Colonic mucosa (tissue), 4 donors: Measurements from ENCODE around the gene C4A. TPM values are rescaled to one million over a fixed set of nuclear protein-coding genes. Genes with fewer than 3 reads are reported as not detected.

ENCODE experiments used
- DNase-seq: peaks from one replicate; pipeline ENCODE4 v3.0.0-alpha.2; 2020
- H3K27ac ChIP-seq: fragments of 200-600 bp; one replicate; pipeline ENCODE4 v1.8.0; 2021
- H3K27me3 ChIP-seq: fragments of 200-600 bp; one replicate; pipeline ENCODE4 v1.8.0; 2021
- H3K36me3 ChIP-seq: fragments of 200-600 bp; one replicate; pipeline ENCODE4 v1.8.0; 2021
- H3K4me1 ChIP-seq: fragments of 200-600 bp; one replicate; pipeline ENCODE4 v1.8.0; 2021; ENCODE audit warnings: mild to moderate bottlenecking
- H3K4me3 ChIP-seq: fragments of 200-600 bp; one replicate; pipeline ENCODE4 v1.8.0; 2021
- H3K9ac ChIP-seq, 2 donors: one replicate each; pipeline ENCODE4 v1.7.0; 2013; ENCODE audit warnings: control low read depth in 2 of 2, low read depth in 2 of 2, low read length in 2 of 2
- H3K9me3 ChIP-seq: fragments of 200-600 bp; one replicate; pipeline ENCODE4 v1.8.0; 2021
- intact Hi-C: fragments of 100-400 bp; cut with DNase I; formaldehyde crosslinking; loops from one replicate; pipeline ENCODE4 v1.14.1; 2022
- total RNA-seq, 2 donors: library from RNA; stranded (reverse); fragmentation: NEBNext Ultra II Directional in 1 of 2; extraction: Animal tissue kit (Norgen Biotek cat#: 25700) in 1 of 2; gene quantifications; one replicate each; pipeline ENCODE4 v1.2.1, GENCODE V29; 2021
- TF ChIP-seq, protein P1 (sequence below): fragments of 200-600 bp; IDR thresholded peaks from one replicate; pipeline ENCODE4 v1.8.0; 2022; ENCODE audit warnings: antibody characterized with exemption, mild to moderate bottlenecking
- donor health status: healthy.
- donor health status: DM: no; HTN: no; CAD: no.
- donor health status: DM: no; HTN: no; CAD: no.

C4A gene
- total RNA-seq, 2 donors from 2014 or later, result 15.9 to 23.4 TPM

DNA sequence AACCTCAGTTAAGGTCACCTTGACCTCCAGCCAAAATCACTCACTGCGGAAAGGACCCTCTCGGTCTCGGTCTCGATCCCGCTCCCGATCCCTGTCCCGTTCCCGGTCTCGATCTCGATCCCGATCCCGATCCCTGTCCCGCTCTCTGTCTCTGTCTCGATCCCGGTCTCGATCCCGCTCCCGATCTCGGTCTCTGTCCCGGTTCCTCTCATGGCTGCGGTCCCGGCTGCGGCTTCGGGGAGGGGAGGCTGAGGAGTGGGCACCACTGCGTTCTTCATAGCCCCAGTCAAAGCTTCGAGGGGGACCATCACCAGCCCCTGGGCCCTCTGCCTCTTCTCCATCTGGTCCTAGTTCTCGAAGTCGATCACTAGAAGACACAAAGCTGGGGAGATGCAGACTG is 27.3 kb upstream of the C4A start:
- no peaks in the 10 kb centered on the region for H3K27me3 ChIP-seq
- no peaks in the 10 kb centered on the region for H3K9me3 ChIP-seq
- peaks cover 6% of the 10 kb centered on the region for H3K4me1 ChIP-seq
- H3K4me3 ChIP-seq, result no peak overlapping the region
- no peak overlapping the region for H3K27ac ChIP-seq
- peaks cover 11% of the 10 kb centered on the region for H3K36me3 ChIP-seq
- DNase-seq, result no peak
- no peak overlapping the region for H3K9ac ChIP-seq
- intact Hi-C loops, result loop anchor here (5.0 to 10.0 kb wide), 3 partner anchors 52 to 280 kb away; partner anchors contain the start of genes SAPCD1 and ZBTB12
- TF ChIP-seq, protein P1, sequence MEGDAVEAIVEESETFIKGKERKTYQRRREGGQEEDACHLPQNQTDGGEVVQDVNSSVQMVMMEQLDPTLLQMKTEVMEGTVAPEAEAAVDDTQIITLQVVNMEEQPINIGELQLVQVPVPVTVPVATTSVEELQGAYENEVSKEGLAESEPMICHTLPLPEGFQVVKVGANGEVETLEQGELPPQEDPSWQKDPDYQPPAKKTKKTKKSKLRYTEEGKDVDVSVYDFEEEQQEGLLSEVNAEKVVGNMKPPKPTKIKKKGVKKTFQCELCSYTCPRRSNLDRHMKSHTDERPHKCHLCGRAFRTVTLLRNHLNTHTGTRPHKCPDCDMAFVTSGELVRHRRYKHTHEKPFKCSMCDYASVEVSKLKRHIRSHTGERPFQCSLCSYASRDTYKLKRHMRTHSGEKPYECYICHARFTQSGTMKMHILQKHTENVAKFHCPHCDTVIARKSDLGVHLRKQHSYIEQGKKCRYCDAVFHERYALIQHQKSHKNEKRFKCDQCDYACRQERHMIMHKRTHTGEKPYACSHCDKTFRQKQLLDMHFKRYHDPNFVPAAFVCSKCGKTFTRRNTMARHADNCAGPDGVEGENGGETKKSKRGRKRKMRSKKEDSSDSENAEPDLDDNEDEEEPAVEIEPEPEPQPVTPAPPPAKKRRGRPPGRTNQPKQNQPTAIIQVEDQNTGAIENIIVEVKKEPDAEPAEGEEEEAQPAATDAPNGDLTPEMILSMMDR, result no peak

DNA sequence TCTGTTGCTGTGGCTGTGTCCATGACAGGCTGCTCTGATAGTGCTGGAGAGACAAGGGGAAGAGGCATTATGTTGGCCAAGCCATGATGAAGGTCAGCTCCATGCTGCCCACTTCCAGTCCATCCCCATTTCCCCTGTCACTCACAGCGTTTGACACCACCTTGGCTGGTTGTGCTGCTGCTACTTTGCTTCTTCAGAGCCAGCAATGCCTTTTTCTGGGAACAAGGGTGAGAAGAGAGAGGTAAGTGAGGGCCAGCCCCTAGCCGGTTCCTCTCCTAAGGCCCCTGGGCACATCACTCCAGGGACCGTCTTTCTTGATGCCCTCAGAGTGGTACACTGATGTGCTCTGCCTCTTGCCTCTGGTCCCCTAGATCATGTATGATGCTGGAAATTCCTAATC is 25.1 kb upstream of the C4A start:
- intact Hi-C loops, result loop anchor here (10.0 kb wide), 2 partner anchors 192 to 282 kb away; partner anchors contain the start of gene SAPCD1
- H3K36me3 ChIP-seq, result peaks cover 17% of the 10 kb centered on the region
- H3K4me3 ChIP-seq, result no peak overlapping the region
- no peaks in the 10 kb centered on the region for H3K27me3 ChIP-seq
- no peak for DNase-seq
- no peak overlapping the region for H3K27ac ChIP-seq
- no peaks in the 10 kb centered on the region for H3K9me3 ChIP-seq
- no peak overlapping the region for H3K9ac ChIP-seq
- TF ChIP-seq, protein P1, result no peak
- H3K4me1 ChIP-seq, result peaks cover 6% of the 10 kb centered on the region

DNA sequence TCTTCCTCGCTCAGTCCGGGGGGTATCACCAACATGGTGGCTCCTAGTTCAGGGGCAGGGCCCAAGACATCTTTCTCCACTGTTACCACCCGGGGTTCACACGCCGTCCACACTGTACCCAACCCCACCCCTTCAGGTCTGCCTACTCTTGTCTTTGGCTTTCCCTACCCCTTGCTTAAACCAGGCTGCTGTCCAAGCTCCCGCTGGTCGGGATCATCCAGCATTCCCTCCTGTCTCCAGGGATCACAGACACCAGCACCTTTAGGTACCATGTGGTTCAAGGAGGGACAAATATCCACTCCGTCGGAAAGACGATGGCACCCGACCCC is 23.5 kb upstream of the C4A start:
- DNase-seq, result no peak
- Histone ChIP-seq H3K4me3 (peak overlapping the region; percentile 58), H3K27me3 (no peaks in the 10 kb centered on the region), H3K9me3 (no peaks in the 10 kb centered on the region), H3K36me3 (peaks cover 17% of the 10 kb centered on the region), H3K27ac (peak overlapping the region; percentile 21), H3K4me1 (peaks cover 6% of the 10 kb centered on the region), H3K9ac (peak overlapping the region; percentile 81 to 92)
- intact Hi-C loops, result loop anchor here (10.0 kb wide), 2 partner anchors 194 to 284 kb away; partner anchors contain the start of gene SAPCD1
- TF ChIP-seq, protein P1, result no peak

DNA sequence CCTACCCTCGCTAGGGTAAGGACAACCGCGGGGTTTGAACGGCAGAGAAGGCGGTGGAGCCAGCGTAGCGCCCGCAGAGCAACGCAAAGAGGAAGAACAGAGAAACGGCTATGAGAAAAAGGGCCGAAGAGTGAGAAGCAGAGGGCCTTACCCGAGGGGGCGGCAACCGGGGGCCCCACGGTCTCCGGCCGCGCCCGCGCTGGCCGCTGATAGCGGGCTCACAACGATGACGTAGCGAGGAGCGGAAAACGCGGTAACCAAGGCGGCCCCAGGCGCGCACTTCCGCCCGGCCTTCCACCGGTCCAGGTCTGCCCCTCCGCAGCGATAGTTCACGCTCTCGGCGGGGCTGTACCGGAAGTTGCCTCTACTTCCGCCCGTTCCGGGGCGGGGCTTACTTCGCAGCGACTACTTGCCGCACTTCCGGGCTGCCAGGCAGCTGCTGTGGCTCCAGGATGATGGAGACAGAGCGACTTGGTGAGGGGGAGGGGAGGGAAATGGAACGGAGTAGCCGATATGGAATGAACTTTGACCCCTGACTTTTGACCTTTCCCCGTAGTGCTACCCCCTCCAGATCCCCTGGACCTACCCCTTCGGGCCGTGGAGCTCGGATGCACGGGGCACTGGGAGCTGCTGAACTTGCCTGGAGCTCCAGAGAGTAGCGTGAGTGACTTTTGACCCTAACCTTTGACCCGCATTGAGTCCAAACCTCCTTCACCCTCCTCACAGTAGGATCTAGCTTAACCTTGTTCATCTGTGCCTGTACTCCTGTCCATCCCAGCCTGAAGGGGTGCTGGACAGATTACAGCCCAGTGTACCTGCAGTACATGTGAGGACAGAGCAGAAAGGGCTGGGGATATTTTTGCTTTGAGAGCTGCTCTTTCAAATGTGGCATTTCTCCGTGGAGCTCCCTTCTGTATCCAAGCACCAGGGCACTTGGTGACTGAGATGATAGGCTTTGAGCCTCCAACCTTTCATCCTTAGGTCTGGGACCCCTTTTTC is 22.8 kb upstream of the C4A start, which contains the start of the genes NELFE and SKIC2:
NELFE (minus strand) TSS at position 231 of the 999 bp plus-strand sequence. CDS start 525 bp downstream, outside the sequence.
SKIC2 (plus strand) TSS at position 435 of the 999 bp plus-strand sequence; CDS start at position 453, 18 bp downstream.
- Histone ChIP-seq H3K4me3 (peak within 1 kb of the TSS; percentile 58), H3K27me3 (no peaks in the 10 kb centered on the region), H3K27ac (peak within 1 kb of the TSS; percentile 32), H3K36me3 (peaks cover 21% of the 10 kb centered on the region), H3K4me1 (peaks cover 6% of the 10 kb centered on the region), H3K9me3 (no peaks in the 10 kb centered on the region), H3K9ac (peak within 1 kb of the TSS; percentile 81 to 92)
- DNase-seq, result peak; percentile 99
- intact Hi-C loops, result loop anchor here (10.0 kb wide), 2 partner anchors 194 to 284 kb away; partner anchors contain the start of gene SAPCD1
- TF ChIP-seq, protein P1, result no peak

DNA sequence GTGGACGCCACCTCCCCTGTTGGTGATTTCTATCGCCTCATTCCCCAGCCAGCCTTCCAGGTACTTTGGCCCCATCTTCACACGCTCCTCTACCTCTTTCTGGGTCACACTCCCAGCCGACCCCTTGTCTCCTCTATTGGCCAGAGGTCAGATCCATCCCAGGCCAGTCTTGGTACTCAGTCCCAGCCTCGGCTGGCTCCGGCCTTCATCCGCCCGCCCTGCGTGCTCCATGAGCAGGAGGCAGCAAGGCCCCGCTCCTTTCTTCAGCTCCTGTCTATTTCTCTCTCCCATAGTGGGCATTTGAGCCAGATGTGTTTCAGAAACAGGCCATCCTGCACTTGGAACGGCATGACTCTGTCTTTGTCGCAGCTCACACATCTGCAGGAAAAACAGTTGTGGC is 20.2 kb upstream of the C4A start:
- TF ChIP-seq, protein P1, result no peak
- Histone ChIP-seq H3K9ac (no peak overlapping the region), H3K4me3 (no peak overlapping the region), H3K9me3 (no peaks in the 10 kb centered on the region), H3K27me3 (no peaks in the 10 kb centered on the region), H3K4me1 (peaks cover 6% of the 10 kb centered on the region), H3K27ac (no peak overlapping the region), H3K36me3 (peaks cover 16% of the 10 kb centered on the region)
- intact Hi-C loops, result no loop called here
- DNase-seq, result no peak
